Measurements from ENCODE around the gene ZBTB2.
"Not testable (repeated sequence)": the region's sequence is repeated elsewhere in the genome, so short reads cannot be mapped to it uniquely, and the experiment has no call there.

Gene ZBTB2

GRCh38 chr6:151330130-151330696, 61.1 kb downstream of the ZBTB2 start:
- Histone ChIP-seq H3K27me3 (ENCODE audit: insufficient read depth, low read length) (no peaks in the 10 kb centered on the region), H2AFZ (ENCODE audit: low read depth, low read length) (no peak overlapping the region), H3K36me3 (ENCODE audit: insufficient read depth, low read length) (no peaks in the 10 kb centered on the region), H3K9me3 (ENCODE audit: low read length) (no peaks in the 10 kb centered on the region), H3K4me3 (ENCODE audit: low read length) (no peak overlapping the region), H3K4me1 (ENCODE audit: insufficient read depth, low read length) (no peaks in the 10 kb centered on the region)

GRCh38 chr6:151327101-151327500, 64.3 kb downstream of the ZBTB2 start:
- H3K9me3 ChIP-seq (ENCODE audit: low read length) = no peaks in the 10 kb centered on the region
- H3K36me3 ChIP-seq (ENCODE audit: insufficient read depth, low read length) = no peaks in the 10 kb centered on the region
- H3K27me3 ChIP-seq (ENCODE audit: insufficient read depth, low read length) = no peaks in the 10 kb centered on the region
- H2AFZ ChIP-seq (ENCODE audit: low read depth, low read length) = no peak overlapping the region
- no peaks in the 10 kb centered on the region for H3K4me1 ChIP-seq (ENCODE audit: insufficient read depth, low read length)
- no peak overlapping the region for H3K4me3 ChIP-seq (ENCODE audit: low read length)

GRCh38 chr6:151326116-151326825, 65.1 kb downstream of the ZBTB2 start:
- H3K9me3 ChIP-seq (ENCODE audit: low read length) = no peaks in the 10 kb centered on the region
- H3K27me3 ChIP-seq (ENCODE audit: insufficient read depth, low read length) = no peaks in the 10 kb centered on the region
- H3K36me3 ChIP-seq (ENCODE audit: insufficient read depth, low read length) = no peaks in the 10 kb centered on the region
- H3K4me3 ChIP-seq (ENCODE audit: low read length) = no peak overlapping the region
- H3K4me1 ChIP-seq (ENCODE audit: insufficient read depth, low read length) = no peaks in the 10 kb centered on the region
- no peak overlapping the region for H2AFZ ChIP-seq (ENCODE audit: low read depth, low read length)

GRCh38 chr6:151325075-151326050, 66.0 kb downstream of the ZBTB2 start:
- no peaks in the 10 kb centered on the region for H3K9me3 ChIP-seq (ENCODE audit: low read length)
- no peaks in the 10 kb centered on the region for H3K27me3 ChIP-seq (ENCODE audit: insufficient read depth, low read length)
- no peak overlapping the region for H3K4me3 ChIP-seq (ENCODE audit: low read length)
- no peaks in the 10 kb centered on the region for H3K4me1 ChIP-seq (ENCODE audit: insufficient read depth, low read length)
- H3K36me3 ChIP-seq (ENCODE audit: insufficient read depth, low read length) = no peaks in the 10 kb centered on the region
- no peak overlapping the region for H2AFZ ChIP-seq (ENCODE audit: low read depth, low read length)

- Histone ChIP-seq H3K4me1 (ENCODE audit: insufficient read depth, low read length) (no peaks in the 10 kb centered on the region), H3K36me3 (ENCODE audit: insufficient read depth, low read length) (no peaks in the 10 kb centered on the region), H3K27me3 (ENCODE audit: insufficient read depth, low read length) (no peaks in the 10 kb centered on the region), H2AFZ (ENCODE audit: low read depth, low read length) (no peak overlapping the region), H3K4me3 (ENCODE audit: low read length) (no peak overlapping the region), H3K9me3 (ENCODE audit: low read length) (peaks cover 1% of the 10 kb centered on the region)
Measured at GRCh38 chr6:151324488-151324825, 66.9 kb downstream of the ZBTB2 start.

- no peak overlapping the region for H3K4me3 ChIP-seq (ENCODE audit: low read length)
- no peaks in the 10 kb centered on the region for H3K4me1 ChIP-seq (ENCODE audit: insufficient read depth, low read length)
- H3K36me3 ChIP-seq (ENCODE audit: insufficient read depth, low read length) = no peaks in the 10 kb centered on the region
- H3K9me3 ChIP-seq (ENCODE audit: low read length) = peaks cover 1% of the 10 kb centered on the region
- H2AFZ ChIP-seq (ENCODE audit: low read depth, low read length) = no peak overlapping the region
- no peaks in the 10 kb centered on the region for H3K27me3 ChIP-seq (ENCODE audit: insufficient read depth, low read length)
Measured at GRCh38 chr6:151323791-151324487, 67.4 kb downstream of the ZBTB2 start.

GRCh38 chr6:151322570-151322969, 68.8 kb downstream of the ZBTB2 start:
- no peak overlapping the region for H3K4me3 ChIP-seq (ENCODE audit: low read length)
- H3K9me3 ChIP-seq (ENCODE audit: low read length) = peaks cover 2% of the 10 kb centered on the region
- no peaks in the 10 kb centered on the region for H3K27me3 ChIP-seq (ENCODE audit: insufficient read depth, low read length)
- H3K36me3 ChIP-seq (ENCODE audit: insufficient read depth, low read length) = no peaks in the 10 kb centered on the region
- H2AFZ ChIP-seq (ENCODE audit: low read depth, low read length) = no peak overlapping the region
- H3K4me1 ChIP-seq (ENCODE audit: insufficient read depth, low read length) = no peaks in the 10 kb centered on the region

GRCh38 chr6:151321438-151321837, 69.9 kb downstream of the ZBTB2 start:
- Histone ChIP-seq H3K4me1 (ENCODE audit: insufficient read depth, low read length) (no peaks in the 10 kb centered on the region), H2AFZ (ENCODE audit: low read depth, low read length) (no peak overlapping the region), H3K9me3 (ENCODE audit: low read length) (peaks cover 3% of the 10 kb centered on the region), H3K27me3 (ENCODE audit: insufficient read depth, low read length) (no peaks in the 10 kb centered on the region), H3K36me3 (ENCODE audit: insufficient read depth, low read length) (no peaks in the 10 kb centered on the region), H3K4me3 (ENCODE audit: low read length) (no peak overlapping the region)

GRCh38 chr6:151320140-151320539, 71.2 kb downstream of the ZBTB2 start:
- no peaks in the 10 kb centered on the region for H3K27me3 ChIP-seq (ENCODE audit: insufficient read depth, low read length)
- no peaks in the 10 kb centered on the region for H3K36me3 ChIP-seq (ENCODE audit: insufficient read depth, low read length)
- H3K4me1 ChIP-seq (ENCODE audit: insufficient read depth, low read length) = no peaks in the 10 kb centered on the region
- no peak overlapping the region for H3K4me3 ChIP-seq (ENCODE audit: low read length)
- peaks cover 3% of the 10 kb centered on the region for H3K9me3 ChIP-seq (ENCODE audit: low read length)
- no peak overlapping the region for H2AFZ ChIP-seq (ENCODE audit: low read depth, low read length)

GRCh38 chr6:151317995-151318365, 73.4 kb downstream of the ZBTB2 start:
- Histone ChIP-seq H3K27me3 (ENCODE audit: insufficient read depth, low read length) (no peaks in the 10 kb centered on the region), H3K4me1 (ENCODE audit: insufficient read depth, low read length) (no peaks in the 10 kb centered on the region), H3K4me3 (ENCODE audit: low read length) (no peak overlapping the region), H3K9me3 (ENCODE audit: low read length) (peaks cover 3% of the 10 kb centered on the region), H2AFZ (ENCODE audit: low read depth, low read length) (no peak overlapping the region), H3K36me3 (ENCODE audit: insufficient read depth, low read length) (no peaks in the 10 kb centered on the region)

- Histone ChIP-seq H3K4me3 (ENCODE audit: low read length) (no peak overlapping the region), H2AFZ (ENCODE audit: low read depth, low read length) (no peak overlapping the region), H3K36me3 (ENCODE audit: insufficient read depth, low read length) (no peaks in the 10 kb centered on the region), H3K27me3 (ENCODE audit: insufficient read depth, low read length) (no peaks in the 10 kb centered on the region), H3K9me3 (ENCODE audit: low read length) (peaks cover 3% of the 10 kb centered on the region), H3K4me1 (ENCODE audit: insufficient read depth, low read length) (no peaks in the 10 kb centered on the region)
Measured at GRCh38 chr6:151317103-151317994, 74.0 kb downstream of the ZBTB2 start.

GRCh38 chr6:151315661-151316060, 75.7 kb downstream of the ZBTB2 start:
- H3K4me3 ChIP-seq (ENCODE audit: low read length); H3K36me3 ChIP-seq (ENCODE audit: insufficient read depth, low read length); H3K4me1 ChIP-seq (ENCODE audit: insufficient read depth, low read length); H3K9me3 ChIP-seq (ENCODE audit: low read length); H2AFZ ChIP-seq (ENCODE audit: low read depth, low read length); H3K27me3 ChIP-seq (ENCODE audit: insufficient read depth, low read length): not testable (repeated sequence)

All from neuron (in vitro differentiated cells).